MM.1S (cell line): ENCODE results near the gene TMEM51.

ENCODE experiments used
- EZH2 ChIP-seq: fragments of 300-600 bp; sonication (generic); optimal IDR thresholded peaks from 2 replicates; pipeline ENCODE3; 2017; ENCODE audit warnings: low read depth, mild to moderate bottlenecking, antibody characterized with exemption, low read length, mixed read lengths
- TF ChIP-seq, protein P1 (sequence below): fragments of 300-600 bp; sonication (generic); IDR thresholded peaks from 2 replicates; pipeline ENCODE4 v1.5.1; 2016; ENCODE audit warnings: antibody characterized with exemption, low read length, mixed read lengths

GRCh38 chr1:15191267-15191666 lies 37.7 kb downstream of the TMEM51 start:
- TF ChIP-seq, protein P1, sequence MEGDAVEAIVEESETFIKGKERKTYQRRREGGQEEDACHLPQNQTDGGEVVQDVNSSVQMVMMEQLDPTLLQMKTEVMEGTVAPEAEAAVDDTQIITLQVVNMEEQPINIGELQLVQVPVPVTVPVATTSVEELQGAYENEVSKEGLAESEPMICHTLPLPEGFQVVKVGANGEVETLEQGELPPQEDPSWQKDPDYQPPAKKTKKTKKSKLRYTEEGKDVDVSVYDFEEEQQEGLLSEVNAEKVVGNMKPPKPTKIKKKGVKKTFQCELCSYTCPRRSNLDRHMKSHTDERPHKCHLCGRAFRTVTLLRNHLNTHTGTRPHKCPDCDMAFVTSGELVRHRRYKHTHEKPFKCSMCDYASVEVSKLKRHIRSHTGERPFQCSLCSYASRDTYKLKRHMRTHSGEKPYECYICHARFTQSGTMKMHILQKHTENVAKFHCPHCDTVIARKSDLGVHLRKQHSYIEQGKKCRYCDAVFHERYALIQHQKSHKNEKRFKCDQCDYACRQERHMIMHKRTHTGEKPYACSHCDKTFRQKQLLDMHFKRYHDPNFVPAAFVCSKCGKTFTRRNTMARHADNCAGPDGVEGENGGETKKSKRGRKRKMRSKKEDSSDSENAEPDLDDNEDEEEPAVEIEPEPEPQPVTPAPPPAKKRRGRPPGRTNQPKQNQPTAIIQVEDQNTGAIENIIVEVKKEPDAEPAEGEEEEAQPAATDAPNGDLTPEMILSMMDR: no peak
- no peak for TF ChIP-seq EZH2
